ENCODE data around the gene CRPPA.

The CRPPA gene

GRCh38 chr7:16416289-16417282 is 4.8 kb downstream of the CRPPA start:
- ATAC-seq: no peak

GRCh38 chr7:16412274-16413254 is 8.8 kb downstream of the CRPPA start:
- no peak for ATAC-seq
- TF ChIP-seq CSRNP3 (CRISPR knock-in tag; IDR thresholded peaks at IDR 0.05): no peak
- no peak for TF ChIP-seq ESRRG (CRISPR knock-in tag; IDR thresholded peaks at IDR 0.05)
- TF ChIP-seq ZNF565 (CRISPR knock-in tag; conservative IDR thresholded peaks at IDR 0.05; ENCODE audit: low read depth): no peak
- TF ChIP-seq ISL1 (CRISPR knock-in tag; IDR thresholded peaks at IDR 0.05): no peak
- TF ChIP-seq ZFP3 (CRISPR knock-in tag; IDR thresholded peaks at IDR 0.05): no peak
- no peak for TF ChIP-seq OSR1 (CRISPR knock-in tag; IDR thresholded peaks at IDR 0.05)
- TF ChIP-seq TCF4 (CRISPR knock-in tag; IDR thresholded peaks at IDR 0.05; ENCODE audit: borderline replicate concordance): no peak

More at GRCh38 chr7:16416289-16417282, 4.8 kb downstream of the CRPPA start:
- TF ChIP-seq TOX (CRISPR knock-in tag; IDR thresholded peaks at IDR 0.05; ENCODE audit: borderline replicate concordance) (no peak), CSRNP3 (CRISPR knock-in tag; IDR thresholded peaks at IDR 0.05) (no peak), CSDC2 (CRISPR knock-in tag; IDR thresholded peaks at IDR 0.05) (no peak), SNAI2 (CRISPR knock-in tag; IDR thresholded peaks at IDR 0.05) (no peak), TCF4 (CRISPR knock-in tag; IDR thresholded peaks at IDR 0.05; ENCODE audit: borderline replicate concordance) (no peak), ISL1 (CRISPR knock-in tag; IDR thresholded peaks at IDR 0.05) (no peak), ZNF8 (CRISPR knock-in tag; IDR thresholded peaks at IDR 0.05) (no peak), PATZ1 (CRISPR knock-in tag; IDR thresholded peaks at IDR 0.05; ENCODE audit: borderline replicate concordance) (no peak), ZC3H10 (CRISPR knock-in tag; IDR thresholded peaks at IDR 0.05) (no peak), RARB (CRISPR knock-in tag; IDR thresholded peaks at IDR 0.05) (no peak), ZFP30 (CRISPR knock-in tag; IDR thresholded peaks at IDR 0.05) (no peak), ARNTL (CRISPR knock-in tag; IDR thresholded peaks at IDR 0.05; ENCODE audit: borderline replicate concordance, low read depth) (no peak), ZNF70 (CRISPR knock-in tag; IDR thresholded peaks at IDR 0.05) (no peak), PPARA (CRISPR knock-in tag; IDR thresholded peaks at IDR 0.05; ENCODE audit: borderline replicate concordance) (no peak), ESRRG (CRISPR knock-in tag; IDR thresholded peaks at IDR 0.05) (no peak)
- TF ChIP-seq, protein P1, sequence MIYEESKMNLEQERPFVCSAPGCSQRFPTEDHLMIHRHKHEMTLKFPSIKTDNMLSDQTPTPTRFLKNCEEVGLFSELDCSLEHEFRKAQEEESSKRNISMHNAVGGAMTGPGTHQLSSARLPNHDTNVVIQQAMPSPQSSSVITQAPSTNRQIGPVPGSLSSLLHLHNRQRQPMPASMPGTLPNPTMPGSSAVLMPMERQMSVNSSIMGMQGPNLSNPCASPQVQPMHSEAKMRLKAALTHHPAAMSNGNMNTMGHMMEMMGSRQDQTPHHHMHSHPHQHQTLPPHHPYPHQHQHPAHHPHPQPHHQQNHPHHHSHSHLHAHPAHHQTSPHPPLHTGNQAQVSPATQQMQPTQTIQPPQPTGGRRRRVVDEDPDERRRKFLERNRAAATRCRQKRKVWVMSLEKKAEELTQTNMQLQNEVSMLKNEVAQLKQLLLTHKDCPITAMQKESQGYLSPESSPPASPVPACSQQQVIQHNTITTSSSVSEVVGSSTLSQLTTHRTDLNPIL (CRISPR knock-in tag; IDR thresholded peaks at IDR 0.05; ENCODE audit: low read depth): no peak

DNA sequence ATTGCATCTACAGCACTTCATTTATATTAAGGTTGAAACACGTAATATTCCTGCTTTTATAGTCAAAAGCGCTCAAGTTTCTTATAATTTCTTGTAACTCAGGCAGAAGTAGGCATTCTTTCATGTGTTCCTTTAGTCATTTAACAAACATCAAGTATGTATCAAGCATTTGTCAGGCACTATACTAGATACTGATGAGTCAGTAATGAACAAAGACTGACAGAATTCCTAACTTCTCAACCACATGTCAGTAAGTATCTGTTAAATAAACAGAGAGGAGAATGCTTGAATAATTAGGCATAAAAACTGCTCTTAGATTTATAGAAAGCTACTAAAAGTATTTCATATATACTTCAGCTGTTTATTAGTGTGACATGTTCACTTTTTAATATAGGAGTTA is 9.9 kb downstream of the CRPPA start:
- TF ChIP-seq TSHZ2 (CRISPR knock-in tag; IDR thresholded peaks at IDR 0.05): no peak
- no peak for TF ChIP-seq PATZ1 (CRISPR knock-in tag; IDR thresholded peaks at IDR 0.05; ENCODE audit: borderline replicate concordance)
- no peak for TF ChIP-seq RARB (CRISPR knock-in tag; IDR thresholded peaks at IDR 0.05)

More for the DNA sequence above, 9.9 kb downstream of the CRPPA start:
- ATAC-seq: no peak

Data from SK-N-SH treated with all-trans-retinoic acid at 6 μM for 48 hours (cell line).